Esophagus squamous epithelium (tissue), 5 donors: ENCODE measurements around the gene RNF13. TPM values are rescaled to one million over a fixed set of nuclear protein-coding genes. Genes with fewer than 3 reads are reported as not detected.

Source experiments
- DNase-seq: peaks from one replicate; lab custom pipeline; 2025; lab: John Stamatoyannopoulos, UW
- H3K27ac ChIP-seq, 4 donors: fragments of 200-600 bp; sonication (generic); one replicate each; pipeline ENCODE4 v1.5.1; 2016 to 2019; ENCODE audit warnings: mild to moderate bottlenecking in 1 of 4
- H3K27me3 ChIP-seq, 4 donors: fragments of 200-600 bp; sonication (generic); 1 replicate in 3 of 4; 2 replicates in 1 of 4; pipeline versions ENCODE4 v1.5.1 to v1.6.0; 2017 to 2021; ENCODE audit warnings: antibody characterized with exemption in 1 of 4
- H3K36me3 ChIP-seq, 3 donors: fragments of 200-600 bp; sonication (generic); one replicate each; pipeline ENCODE4 v1.5.1; 2016 to 2019
- H3K4me1 ChIP-seq, 3 donors: fragments of 200-600 bp; sonication (generic); one replicate each; pipeline ENCODE4 v1.5.1; 2017 to 2019
- H3K4me3 ChIP-seq, 4 donors: fragments of 200-600 bp; sonication (generic); 1 replicate in 3 of 4; 2 replicates in 1 of 4; pipeline ENCODE4 v1.5.1; 2016 to 2019; ENCODE audit warnings: mild to moderate bottlenecking in 2 of 4, moderate library complexity in 1 of 4
- H3K9me3 ChIP-seq, 3 donors: fragments of 200-600 bp; sonication (generic); one replicate each; pipeline ENCODE4 v1.5.1; 2016 to 2019
- POLR2A ChIP-seq, 4 donors: fragments of 450-650 bp; IDR thresholded peaks; one replicate each; pipeline ENCODE4 v1.6.1; 2017; ENCODE audit warnings: antibody characterized with exemption in 4 of 4, mild to moderate bottlenecking in 4 of 4, moderate library complexity in 3 of 4
- WGBS, 2 donors: methylation state at CpG; one replicate each; pipeline ENCODE4 v1.1.5; 2018; 5-methylcytosine and 5-hydroxymethylcytosine counted together
- intact Hi-C: fragments of 100-400 bp; cut with DNase I; formaldehyde crosslinking; loops from one replicate; pipeline ENCODE4 v1.15.0; 2022
- total RNA-seq, 4 donors: library from RNA; depleted of rRNA; stranded (reverse); fragments of >200 nt; gene quantifications; one replicate each; pipeline ENCODE4 v1.1.0, GENCODE V29; 2016
- TF ChIP-seq, protein P1 (sequence below), 6 experiments: fragments of 450-650 bp in 4 of 6; fragments of 200-600 bp in 2 of 6; sonication (generic) in 2 of 6; IDR thresholded peaks; one replicate each; pipeline ENCODE4 v1.5.1; 2016 to 2019; ENCODE audit warnings: antibody characterized with exemption in 6 of 6, mild to moderate bottlenecking in 4 of 6, moderate library complexity in 4 of 6
- donor health status: DM: yes; HTN: yes; CAD: no.

The RNF13 gene
- total RNA-seq, 4 donors from 2014 or later, result 17.4 to 70.4 (median 45.8) TPM

DNA sequence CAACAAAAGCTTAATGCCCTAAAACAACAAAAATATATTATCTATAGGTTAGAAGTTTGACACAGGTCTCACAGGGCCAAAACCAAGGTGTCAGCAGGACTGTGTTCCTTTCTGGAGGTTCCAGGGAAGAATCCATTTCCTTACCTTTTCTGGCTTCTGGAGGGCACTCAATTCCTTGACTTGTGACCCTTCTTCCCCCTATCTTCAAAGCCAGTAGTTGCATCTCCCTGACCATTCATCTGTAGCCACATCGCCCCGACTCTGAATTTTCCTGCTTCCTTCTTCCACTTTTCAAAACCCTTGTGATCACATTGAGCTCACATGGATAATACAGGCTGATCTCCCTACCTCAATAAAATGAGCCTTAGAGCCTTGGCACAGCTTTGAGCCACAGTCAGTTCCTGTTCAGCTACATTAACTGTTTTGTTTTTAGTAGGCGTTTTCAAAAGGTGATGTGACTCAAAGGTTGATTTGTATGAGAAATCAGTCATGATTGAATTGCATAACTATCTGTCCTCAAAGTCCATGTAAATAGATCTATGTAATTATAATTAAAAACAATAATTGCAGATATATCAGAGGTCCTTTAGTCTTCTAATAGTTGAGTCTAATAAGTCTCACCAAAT, 145.3 kb downstream of the RNF13 start:
- no peak for DNase-seq
- H3K4me1 ChIP-seq, result peaks cover 0 to 10% (median 0%) of the 10 kb centered on the region in 3 donors
- no peak overlapping the region for H3K27ac ChIP-seq
- TF ChIP-seq POLR2A (IDR thresholded peaks at IDR 0.05), result no peak
- TF ChIP-seq, protein P1, sequence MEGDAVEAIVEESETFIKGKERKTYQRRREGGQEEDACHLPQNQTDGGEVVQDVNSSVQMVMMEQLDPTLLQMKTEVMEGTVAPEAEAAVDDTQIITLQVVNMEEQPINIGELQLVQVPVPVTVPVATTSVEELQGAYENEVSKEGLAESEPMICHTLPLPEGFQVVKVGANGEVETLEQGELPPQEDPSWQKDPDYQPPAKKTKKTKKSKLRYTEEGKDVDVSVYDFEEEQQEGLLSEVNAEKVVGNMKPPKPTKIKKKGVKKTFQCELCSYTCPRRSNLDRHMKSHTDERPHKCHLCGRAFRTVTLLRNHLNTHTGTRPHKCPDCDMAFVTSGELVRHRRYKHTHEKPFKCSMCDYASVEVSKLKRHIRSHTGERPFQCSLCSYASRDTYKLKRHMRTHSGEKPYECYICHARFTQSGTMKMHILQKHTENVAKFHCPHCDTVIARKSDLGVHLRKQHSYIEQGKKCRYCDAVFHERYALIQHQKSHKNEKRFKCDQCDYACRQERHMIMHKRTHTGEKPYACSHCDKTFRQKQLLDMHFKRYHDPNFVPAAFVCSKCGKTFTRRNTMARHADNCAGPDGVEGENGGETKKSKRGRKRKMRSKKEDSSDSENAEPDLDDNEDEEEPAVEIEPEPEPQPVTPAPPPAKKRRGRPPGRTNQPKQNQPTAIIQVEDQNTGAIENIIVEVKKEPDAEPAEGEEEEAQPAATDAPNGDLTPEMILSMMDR (IDR thresholded peaks at IDR 0.05), result peak in 1 of 6 experiments; percentile 29
- H3K27me3 ChIP-seq, result no peaks in the 10 kb centered on the region
- intact Hi-C loops, result no loop called here
- peaks cover 0 to 20% (median 0%) of the 10 kb centered on the region in 3 donors for H3K36me3 ChIP-seq
- H3K9me3 ChIP-seq, result no peaks in the 10 kb centered on the region
- no peak overlapping the region for H3K4me3 ChIP-seq
- 54 to 62% methylated on average over 3 of the region's 3 CpGs for WGBS, 2 donors

DNA sequence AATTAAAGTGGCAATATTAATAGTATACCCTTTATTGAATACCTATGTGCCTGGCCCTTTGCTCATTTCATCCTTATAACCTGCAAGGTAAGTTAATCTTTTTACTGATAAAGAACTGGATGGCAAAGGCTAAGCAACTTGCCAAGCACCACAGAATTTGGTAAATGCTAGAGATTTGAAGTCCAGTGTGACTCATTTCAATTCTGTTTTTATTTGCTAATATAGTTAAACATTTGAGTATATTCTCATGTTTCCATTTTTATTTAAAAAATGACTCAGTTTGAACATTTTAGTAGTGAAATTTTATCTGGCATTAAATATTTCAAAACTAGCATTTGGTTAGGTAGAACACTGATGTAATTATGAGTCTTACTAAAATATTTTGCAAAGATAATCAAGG, 146.4 kb downstream of the RNF13 start:
- no peak for DNase-seq
- H3K36me3 ChIP-seq, result peaks cover 0 to 27% (median 0%) of the 10 kb centered on the region in 3 donors
- no peak overlapping the region for H3K27ac ChIP-seq
- intact Hi-C loops, result no loop called here
- TF ChIP-seq POLR2A (IDR thresholded peaks at IDR 0.05), result no peak
- TF ChIP-seq, protein P1 (IDR thresholded peaks at IDR 0.05), result no peak
- H3K27me3 ChIP-seq, result no peaks in the 10 kb centered on the region
- peaks cover 0 to 16% (median 0%) of the 10 kb centered on the region in 3 donors for H3K4me1 ChIP-seq
- no peak overlapping the region for H3K4me3 ChIP-seq
- H3K9me3 ChIP-seq, result no peaks in the 10 kb centered on the region

DNA sequence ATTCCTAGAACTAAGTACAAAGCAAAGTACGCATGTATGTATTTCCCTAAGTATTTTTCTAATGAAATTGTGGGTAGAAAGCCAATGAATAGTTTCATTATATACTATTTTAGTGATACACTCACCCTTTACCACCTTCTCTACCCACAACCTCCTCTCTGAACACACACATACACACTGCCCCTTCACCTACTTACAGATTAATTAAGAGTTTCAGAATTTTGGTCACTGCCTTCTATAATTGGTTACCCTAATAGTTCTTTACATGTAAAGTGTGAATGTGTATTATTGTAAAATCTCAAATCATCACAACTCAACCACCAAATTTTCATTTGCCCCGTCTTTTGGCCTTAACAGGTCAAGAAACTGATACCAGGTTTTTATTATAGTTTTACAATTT, 150.5 kb downstream of the RNF13 start:
- 93 to 95% methylated on average over 2 of the region's 2 CpGs for WGBS, 2 donors
- no peak for TF ChIP-seq POLR2A (IDR thresholded peaks at IDR 0.05)
- TF ChIP-seq, protein P1 (IDR thresholded peaks at IDR 0.05), result no peak
- no peaks in the 10 kb centered on the region for H3K9me3 ChIP-seq
- H3K36me3 ChIP-seq, result peaks cover 0 to 45% (median 0%) of the 10 kb centered on the region in 3 donors
- intact Hi-C loops, result loop anchor here (10.0 kb wide), 2 partner anchors 221 to 261 kb away; no protein-coding TSS in a partner anchor
- no peak for DNase-seq
- no peaks in the 10 kb centered on the region for H3K27me3 ChIP-seq
- H3K27ac ChIP-seq, result no peak overlapping the region
- H3K4me1 ChIP-seq, result peaks cover 0 to 29% (median 0%) of the 10 kb centered on the region in 3 donors
- no peak overlapping the region for H3K4me3 ChIP-seq

DNA sequence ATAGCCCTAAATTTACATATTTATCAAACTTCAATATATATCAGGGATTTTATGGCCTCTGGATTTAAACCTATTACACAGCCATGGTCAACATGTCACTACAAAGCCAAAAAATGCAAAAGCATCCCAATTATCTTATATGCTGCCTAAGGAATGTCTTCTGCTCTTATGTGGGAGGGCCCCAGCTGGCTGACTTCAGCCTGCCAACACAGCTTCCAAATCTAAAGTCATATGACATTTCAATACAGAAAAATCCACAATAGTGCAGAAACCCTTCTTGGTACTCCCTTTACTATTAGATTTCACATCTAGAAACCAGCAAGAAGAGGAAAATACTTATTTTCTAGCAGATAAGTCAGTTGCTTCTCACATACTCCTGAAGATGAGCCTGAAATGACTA, 151.3 kb downstream of the RNF13 start:
- Histone ChIP-seq H3K4me1 (peaks cover 0 to 35% (median 0%) of the 10 kb centered on the region in 3 donors), H3K4me3 (no peak overlapping the region), H3K27ac (no peak overlapping the region), H3K36me3 (peaks cover 0 to 45% (median 0%) of the 10 kb centered on the region in 3 donors), H3K9me3 (no peaks in the 10 kb centered on the region), H3K27me3 (no peaks in the 10 kb centered on the region)
- no peak for DNase-seq
- TF ChIP-seq POLR2A (IDR thresholded peaks at IDR 0.05), result no peak
- TF ChIP-seq, protein P1 (IDR thresholded peaks at IDR 0.05), result no peak
- intact Hi-C loops, result loop anchor here (10.0 kb wide), 2 partner anchors 221 to 261 kb away; no protein-coding TSS in a partner anchor

DNA sequence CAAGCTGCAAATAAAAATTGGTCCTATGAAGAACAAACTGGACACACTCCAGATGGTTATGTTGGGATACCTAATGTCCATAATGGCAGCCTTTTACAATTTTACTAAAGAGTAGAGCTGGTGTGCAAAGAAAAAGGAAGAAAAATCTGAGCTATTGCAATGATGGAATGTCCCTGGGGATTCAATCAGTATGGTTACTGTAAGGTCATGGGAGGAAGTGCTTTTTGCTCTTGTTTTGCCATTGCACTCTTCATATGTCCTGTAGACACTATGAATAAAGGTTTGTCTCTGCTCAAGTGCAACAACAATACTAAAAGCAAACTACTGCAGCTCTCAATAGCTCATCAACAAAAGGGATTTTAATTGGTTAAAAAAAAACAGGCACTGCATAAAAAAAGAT, 152.3 kb downstream of the RNF13 start:
- no peaks in the 10 kb centered on the region for H3K27me3 ChIP-seq
- no peak overlapping the region for H3K27ac ChIP-seq
- intact Hi-C loops, result loop anchor here (10.0 kb wide), 2 partner anchors 220 to 260 kb away; no protein-coding TSS in a partner anchor
- no peak overlapping the region for H3K4me3 ChIP-seq
- DNase-seq, result no peak
- peaks cover 0 to 41% (median 0%) of the 10 kb centered on the region in 3 donors for H3K36me3 ChIP-seq
- H3K9me3 ChIP-seq, result no peaks in the 10 kb centered on the region
- no peak for TF ChIP-seq POLR2A (IDR thresholded peaks at IDR 0.05)
- TF ChIP-seq, protein P1 (IDR thresholded peaks at IDR 0.05), result no peak
- H3K4me1 ChIP-seq, result peaks cover 0 to 45% (median 0%) of the 10 kb centered on the region in 3 donors
